Hepatic stellate cell (primary cell): Measurements from ENCODE around the gene RNF149.
"Not testable (repeated sequence)": the region's sequence is repeated elsewhere in the genome, so short reads cannot be mapped to it uniquely, and the experiment has no call there.

ENCODE experiments used
- DNase-seq: peaks from one replicate; pipeline ENCODE4 v3.0.0; 2011; ENCODE audit warnings: low spot score

The RNF149 gene

DNA sequence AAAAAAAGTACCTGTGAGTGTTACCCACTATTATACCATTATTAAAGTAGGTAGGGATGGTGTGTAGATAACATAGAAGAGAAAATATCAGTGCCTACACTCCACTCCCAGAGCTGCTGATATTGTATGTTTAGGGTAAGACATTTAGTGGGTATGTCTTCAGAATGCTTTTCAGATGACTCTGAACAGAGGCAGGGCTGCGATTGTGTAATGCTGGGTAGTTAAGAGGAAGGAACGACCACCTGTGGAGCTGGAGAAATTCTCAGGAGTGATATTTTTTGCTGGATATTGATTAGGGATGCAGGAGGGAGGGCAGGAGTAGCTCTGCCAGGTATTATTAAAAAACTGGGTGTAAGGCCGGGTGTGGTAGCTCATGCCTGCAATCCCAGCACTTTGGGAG lies 53.0 kb downstream of the RNF149 start:
- DNase-seq = no peak

DNA sequence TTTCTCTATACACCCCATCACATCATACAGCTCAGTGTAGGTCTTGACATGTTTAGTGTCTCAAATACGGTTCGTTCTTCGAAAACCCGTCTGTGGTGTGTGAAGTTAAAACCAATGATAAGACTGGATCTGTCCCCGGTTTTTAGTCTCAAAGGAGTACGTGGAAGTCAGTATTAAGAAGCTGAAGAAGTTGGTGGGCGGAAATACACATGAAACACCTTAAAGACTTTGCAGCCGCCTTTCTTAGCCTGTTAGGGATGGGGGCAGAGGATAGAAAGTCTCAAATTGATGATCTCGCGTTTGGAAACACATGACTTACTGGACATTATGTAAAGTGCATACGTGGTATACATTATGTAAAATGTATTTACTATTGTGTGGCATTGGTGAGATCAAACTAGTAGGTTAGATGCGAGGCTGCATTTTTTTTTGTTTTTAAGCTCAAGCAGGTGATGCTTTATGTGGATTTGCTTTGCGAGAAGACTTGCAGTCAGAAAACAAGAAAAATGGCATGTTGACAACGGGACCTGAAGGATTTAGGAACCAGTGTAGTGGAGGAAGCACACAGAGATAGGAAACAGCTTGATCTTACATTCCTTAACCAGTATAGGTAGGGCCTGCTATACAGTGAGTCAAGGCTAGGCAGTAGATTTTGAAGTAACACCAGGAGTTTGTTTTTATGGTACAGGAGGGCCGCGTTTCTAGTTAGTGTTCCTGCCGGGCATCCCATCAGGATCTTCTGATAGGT lies 54.6 kb downstream of the RNF149 start:
- DNase-seq = no peak

DNA sequence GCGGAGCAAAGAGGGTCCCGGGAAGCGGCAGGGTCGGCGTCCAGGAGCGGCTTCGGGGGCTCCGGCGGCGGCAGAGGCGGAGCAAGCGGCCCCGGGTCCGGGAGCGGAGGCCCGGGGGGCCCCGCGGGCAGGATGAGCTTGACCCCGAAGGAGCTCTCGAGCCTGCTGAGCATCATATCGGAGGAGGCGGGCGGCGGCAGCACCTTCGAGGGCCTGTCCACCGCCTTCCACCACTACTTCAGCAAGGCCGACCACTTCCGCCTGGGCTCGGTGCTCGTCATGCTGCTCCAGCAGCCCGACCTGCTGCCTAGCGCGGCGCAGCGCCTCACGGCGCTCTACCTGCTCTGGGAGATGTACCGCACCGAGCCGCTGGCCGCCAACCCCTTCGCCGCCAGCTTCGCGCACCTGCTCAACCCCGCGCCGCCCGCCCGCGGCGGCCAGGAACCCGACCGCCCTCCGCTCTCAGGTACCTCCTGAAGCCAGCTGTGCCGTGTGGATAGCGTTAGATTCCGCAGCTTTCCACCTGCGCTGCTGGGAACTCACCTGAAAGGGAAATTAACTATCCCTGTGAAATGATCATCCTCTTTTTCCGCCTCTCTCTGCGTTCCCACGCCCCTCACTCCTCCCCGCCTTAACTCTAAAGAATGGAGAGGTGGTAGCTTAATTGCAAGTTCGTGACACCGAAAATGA lies 55.3 kb downstream of the RNF149 start:
- peak; percentile 41 for DNase-seq

DNA sequence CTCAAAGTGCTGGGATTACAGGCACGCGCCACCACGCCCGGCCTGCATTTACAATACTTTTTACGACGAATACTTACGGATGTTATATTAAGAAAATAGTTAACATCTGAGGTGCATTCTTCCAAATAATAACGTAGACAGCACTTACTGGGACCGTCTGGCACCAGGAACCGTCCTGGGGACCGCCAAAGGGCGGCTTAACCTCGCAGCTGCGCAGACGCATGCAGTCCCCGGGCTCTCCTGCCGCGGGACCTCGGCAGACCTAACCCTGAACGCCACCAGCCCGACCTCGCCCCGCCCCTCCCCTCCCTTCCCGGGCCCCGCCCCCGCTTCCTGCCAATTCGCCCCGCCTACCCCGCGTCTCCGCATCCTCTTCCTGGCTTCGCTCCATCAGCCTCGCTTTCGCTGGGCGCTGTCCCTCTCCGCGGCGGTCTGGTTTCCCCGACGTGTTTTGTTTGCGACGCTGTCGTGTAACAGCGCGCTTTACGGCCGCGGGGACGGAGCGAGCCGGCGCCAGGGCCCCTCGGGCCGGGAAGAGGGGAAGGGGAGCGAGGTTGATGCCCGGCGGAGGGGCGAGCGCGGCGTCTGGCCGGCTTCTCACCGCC lies 56.0 kb downstream of the RNF149 start, which contains the start of gene CNOT11:
TSS of gene CNOT11 (plus strand) at position 479 of the 605 bp plus-strand sequence. CDS start at position 558, 79 bp downstream.
- peak; percentile 92 for DNase-seq

DNA sequence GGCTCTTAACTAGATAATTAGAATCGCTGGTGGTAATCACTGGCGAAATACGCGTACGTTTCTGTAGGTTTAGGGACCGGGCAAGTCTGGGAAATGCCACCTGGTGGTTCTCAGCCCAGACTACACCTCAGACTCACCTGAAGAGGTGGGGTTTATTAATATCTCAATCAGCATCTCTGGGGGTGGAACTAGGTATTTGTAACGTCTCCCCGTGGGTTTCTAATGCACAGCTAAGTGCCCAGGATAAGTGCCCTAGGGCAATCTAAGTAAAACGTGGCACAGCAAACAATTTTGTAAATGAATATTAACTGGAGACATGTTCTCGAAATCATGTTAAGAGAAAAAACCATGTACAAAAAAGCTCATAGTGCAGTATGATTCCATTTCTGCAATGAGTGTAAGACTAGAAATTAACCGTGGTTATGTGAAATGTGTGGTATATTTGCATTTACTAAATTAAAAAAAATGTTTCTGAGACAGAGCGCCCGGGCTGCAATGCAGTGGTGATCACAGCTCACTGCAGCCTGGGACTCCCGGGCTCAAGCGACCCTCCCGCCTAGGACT lies 56.6 kb downstream of the RNF149 start:
- DNase-seq = no peak

DNA sequence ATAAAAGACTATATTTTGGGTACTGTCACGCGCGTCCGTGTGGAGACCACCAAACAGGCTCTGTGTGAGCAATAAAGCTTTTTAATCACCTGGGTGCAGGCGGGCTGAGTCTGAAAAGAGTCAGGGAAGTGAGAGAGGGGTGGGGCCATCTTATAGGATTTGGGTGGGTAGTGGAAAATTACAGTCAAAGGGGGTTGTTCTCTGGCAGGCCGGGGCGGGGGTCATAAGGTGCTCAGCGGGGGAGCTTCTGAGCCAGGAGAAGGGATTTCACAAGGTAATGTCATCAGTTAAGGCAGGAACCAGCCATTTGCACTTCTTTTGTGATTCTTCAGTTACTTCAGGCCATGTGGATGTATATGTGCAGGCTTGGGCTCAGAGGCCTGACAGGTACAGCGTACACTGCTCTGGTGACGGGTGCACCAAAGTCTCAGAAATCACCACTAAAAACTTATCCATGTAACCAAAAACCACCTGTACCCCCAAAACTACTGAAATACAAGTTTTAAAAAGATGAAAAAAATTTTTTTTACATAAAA lies 57.2 kb downstream of the RNF149 start:
- not testable (repeated sequence) for DNase-seq

DNA sequence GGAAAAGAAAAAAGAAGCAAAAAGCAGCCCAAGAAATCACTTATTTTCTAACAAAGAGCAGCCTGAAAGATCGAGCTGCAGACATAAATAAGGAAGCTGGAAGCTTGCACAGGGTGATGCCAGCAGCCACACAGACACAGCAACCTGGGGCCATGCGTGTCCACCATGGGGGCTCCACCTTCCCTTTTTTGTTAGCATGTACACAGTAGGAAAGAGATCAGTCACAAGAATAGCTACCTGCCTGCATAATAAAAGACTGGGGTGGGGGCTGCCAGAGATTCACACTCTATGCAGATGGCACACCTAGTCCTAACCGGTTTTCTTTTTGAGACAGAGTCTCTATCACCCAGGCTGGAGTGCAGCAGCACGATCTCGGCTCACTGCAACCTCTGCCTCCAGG lies 58.7 kb downstream of the RNF149 start:
- no peak for DNase-seq

DNA sequence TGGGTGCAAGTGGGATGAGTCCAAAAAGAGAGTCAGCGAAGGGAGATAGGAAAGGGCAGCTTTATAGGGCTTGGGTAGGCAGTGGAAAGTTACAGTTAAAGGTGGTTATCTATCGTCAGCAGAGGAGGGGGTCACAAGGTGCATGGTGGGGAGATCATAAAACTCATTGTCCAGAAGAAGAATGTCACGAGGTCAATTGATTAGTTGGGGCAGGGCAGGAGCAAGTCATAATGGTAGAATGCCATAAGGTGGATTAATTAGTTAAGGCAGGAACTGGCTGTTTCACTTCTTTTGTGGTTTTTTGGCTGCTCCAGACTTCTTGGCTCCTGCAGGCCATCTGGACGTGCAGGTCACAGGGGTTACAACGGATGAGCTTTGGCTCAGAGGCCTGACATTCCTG lies 59.7 kb downstream of the RNF149 start:
- DNase-seq = not testable (repeated sequence)

DNA sequence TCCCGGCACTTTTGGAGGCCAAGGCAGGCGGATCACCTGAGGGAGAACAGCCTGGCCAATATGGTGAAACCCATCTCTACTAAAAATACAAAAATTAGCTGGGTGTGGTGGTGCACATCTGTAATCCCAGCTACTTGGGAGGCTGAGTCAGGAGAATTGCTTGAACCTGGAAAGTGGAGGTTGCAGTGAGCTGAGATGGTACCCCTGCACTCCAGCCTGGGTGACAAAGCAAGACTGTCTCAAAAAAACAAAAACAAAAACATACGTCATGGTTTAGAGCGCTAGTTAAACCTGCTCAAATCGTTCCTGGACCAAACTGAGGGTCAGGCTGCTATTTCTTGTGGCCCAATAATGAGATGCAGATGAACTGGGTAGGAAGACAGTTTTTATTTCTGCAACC lies 63.0 kb downstream of the RNF149 start:
- DNase-seq = not testable (repeated sequence)

DNA sequence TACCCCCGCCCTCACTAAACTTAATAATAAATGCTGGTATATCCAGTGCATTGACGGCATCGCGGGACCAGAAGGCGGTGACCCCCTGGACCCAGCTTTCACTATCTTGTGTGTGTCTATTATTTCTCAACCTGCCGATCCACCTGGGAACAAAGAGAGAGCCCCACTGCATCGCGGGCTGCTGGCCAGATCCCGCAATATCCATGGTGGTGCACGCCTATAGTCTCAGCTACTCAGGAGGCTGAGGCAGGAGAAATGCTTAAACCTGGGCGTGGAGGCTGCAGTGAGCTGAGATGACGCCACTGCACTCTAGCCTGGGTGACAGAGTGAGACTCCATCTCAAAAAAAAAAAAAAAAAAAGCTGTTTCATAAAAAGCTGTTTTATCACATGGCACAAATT lies 63.6 kb downstream of the RNF149 start:
- not testable (repeated sequence) for DNase-seq

DNA sequence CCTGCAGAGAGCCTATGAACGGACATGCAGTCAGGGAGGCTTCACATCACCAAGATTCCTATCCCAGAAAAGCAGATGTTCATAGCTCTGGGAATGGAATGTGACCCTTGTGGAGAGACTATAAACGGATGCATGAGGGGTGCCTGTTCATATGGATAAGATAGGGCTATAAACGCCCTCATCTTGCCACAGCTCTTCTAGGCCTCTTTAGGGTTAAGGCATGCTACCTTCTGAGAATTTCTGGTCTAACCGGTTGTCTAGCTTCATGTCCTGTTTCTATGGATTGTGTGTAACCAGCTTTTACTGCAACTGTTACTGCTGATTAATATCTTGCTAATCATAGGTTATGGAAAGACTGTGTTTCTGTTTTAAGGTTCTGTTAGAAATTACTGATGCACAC lies 64.1 kb downstream of the RNF149 start:
- not testable (repeated sequence) for DNase-seq

DNA sequence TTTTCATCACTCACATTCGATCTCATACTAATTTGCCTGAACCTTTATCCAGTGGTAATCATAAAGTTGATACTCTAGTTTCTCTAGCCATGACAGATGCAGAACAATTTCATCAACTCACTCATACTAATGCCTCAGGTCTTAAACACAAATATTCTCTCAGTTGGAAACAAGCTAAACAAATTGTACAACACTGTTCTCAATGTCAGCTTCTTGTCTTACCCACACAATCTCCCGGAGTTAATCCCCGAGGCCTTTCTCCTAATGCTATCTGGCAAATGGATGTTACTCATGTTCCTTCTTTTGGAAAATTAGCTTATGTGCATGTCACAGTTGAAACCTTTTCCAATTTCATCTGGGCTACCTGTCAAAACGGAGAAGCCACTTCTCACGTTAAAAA lies 67.3 kb downstream of the RNF149 start:
- DNase-seq = no peak

DNA sequence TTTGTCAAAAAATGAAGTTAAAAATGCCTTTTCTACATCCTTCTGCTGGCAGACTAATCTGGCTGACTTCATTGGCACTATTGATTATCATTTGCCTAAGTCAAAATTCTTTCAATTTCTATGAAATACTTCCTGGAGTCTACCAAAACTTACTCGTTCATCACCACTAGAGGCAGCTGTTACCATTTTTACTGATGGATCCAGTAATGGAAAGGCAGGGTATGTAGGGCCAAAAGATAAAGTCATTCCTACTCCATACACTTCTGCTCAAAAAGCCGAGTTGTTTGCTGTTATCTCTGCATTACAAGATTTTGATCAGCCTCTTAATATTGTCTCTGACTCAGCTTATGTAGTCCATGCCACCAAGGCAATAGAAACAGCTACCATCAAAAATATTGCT lies 67.8 kb downstream of the RNF149 start:
- DNase-seq = not testable (repeated sequence)

DNA sequence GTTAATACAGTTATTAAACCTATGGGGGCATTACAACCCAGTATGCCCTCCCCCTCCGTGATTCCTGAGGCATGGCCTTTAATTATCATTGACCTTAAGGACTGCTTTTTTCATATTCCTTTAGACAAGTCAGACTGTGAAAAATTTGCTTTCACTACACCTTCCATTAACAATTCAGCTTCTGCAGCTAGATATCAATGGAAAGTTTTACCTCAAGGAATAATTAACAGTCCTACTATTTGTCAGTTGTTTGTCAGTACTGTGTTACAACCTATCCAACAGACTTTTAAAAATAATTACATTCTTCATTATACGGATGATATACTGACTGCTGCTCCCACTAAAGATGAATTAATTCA lies 68.8 kb downstream of the RNF149 start:
- not testable (repeated sequence) for DNase-seq

DNA sequence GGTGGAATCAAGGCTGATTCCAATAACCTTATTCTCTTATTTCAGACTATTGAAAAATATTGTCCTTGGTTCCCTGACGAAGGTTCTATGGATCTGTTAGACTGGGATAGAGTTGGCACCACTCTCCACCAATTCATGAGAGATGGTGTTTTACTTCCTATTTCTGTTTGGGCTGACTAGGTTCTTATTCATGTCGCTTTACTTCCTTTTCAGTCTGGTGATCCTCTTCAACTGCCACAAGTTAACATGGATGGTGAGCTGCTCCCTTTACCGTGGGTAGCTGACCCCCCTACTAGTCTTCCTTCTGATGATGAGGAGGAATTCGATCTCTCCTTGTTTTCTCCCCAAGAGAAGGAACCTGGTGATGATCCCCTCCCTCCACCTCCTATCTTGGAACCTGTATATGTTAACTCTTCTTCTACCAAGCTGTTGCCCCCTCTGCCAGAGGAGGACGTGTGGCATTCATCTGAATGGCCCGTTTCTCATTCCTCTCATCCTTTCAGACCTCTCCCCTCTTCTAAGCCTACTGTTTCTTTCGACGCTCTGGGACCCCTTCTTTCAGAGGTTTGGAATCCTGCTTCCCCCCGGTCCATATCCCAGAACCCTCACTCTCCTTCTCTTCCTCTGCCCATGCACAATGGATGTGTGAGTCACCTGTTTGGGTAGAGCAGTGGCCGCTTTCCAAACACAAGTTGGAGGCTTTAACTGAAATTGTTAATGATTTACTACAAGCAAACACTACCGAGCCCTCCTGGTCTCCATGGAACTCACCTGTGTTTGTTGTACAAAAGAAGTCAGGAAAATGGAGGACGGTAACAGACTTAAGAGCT lies 69.4 kb downstream of the RNF149 start:
- no peak for DNase-seq

DNA sequence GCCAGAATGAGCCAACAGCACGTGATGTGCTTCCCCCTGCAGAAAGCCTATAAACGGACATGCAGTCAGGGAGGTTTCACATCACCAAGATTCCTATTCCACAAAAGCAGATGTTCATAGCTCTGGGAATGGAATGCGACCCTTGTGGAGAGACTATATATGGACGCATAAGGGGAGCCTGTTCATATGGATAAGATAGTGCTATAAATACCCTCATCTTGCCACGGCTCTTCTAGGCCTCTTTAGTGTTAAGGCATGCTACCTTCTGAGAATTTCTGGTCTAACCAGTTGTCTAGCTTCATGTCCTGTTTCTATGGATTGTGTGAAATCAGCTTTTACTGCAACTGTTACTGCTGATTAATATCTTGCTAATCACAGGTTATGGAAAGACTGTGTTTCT lies 70.6 kb downstream of the RNF149 start:
- DNase-seq = not testable (repeated sequence)

DNA sequence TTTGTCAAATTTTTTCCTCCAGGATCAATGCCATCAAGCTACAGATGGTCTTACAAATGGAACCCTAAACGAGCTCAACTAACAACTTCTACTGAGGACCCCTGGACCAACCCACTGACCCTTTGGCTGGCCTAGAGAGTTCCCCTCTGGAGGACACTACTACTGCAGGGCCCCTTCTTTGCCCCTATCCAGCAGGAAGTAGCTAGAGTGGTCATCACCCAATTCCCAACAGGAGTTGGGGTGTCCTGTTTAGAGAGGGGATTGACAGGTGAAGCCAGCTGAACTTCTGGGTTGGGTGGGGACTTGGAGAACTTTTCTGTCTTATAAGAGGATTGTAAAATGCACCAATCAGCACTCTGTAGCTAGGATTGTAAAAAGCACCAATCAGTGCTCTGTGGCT lies 72.5 kb downstream of the RNF149 start:
- DNase-seq = not testable (repeated sequence)

DNA sequence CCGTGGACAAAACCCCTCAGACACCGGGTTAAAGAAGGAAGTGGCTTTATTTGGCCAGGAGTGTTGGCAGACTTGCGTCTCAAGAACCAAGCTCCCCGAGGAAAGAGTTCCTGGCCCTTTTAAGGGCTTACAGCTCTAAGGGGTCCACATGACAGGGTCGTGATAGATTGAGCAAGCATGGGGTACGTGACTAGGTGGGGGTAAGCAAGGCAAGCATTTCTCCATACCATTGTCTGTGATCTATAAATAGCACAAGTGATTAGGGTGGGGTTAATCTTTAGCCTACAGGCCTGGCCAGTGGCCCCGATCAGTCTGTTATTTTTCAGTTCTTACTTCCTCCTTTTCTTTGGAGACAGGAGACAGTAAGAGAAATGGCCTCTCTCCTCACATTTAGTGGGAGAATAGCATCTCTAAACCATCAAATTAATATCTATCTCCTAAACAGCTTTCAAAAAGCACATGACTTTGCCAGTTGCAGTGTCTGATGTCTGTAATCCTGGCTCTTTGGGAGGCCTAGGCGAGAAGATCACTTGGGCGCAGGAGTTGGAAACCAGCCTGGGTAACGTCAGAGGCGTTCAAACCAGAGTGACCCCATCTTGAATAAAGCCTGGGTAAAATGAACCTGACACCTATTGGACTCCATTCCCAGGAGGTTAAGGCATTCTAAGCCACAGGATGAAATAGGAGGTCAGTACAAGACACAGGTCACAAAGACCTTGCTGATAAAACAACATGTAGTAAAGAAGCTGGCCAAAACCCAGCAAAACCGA lies 74.1 kb downstream of the RNF149 start:
- DNase-seq = no peak

DNA sequence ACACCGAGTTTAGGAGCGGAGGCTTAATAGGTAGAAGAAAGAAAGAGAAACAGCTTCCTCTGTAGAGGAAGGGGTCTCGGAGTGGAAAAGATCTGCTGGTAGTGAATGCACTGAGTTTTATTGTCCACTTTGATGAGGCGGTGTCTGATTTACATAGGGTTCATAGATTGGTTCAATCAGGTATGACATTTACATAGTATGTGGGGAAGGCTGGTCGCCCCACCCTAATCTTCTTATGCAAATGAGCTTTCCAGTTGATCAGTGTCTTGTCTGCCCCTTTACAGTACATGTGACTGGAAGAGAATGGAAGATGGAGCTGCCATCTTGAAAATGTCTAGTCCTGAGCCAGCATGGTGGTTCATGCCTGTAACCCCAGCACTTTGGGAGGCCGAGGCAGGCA lies 75.7 kb downstream of the RNF149 start:
- no peak for DNase-seq

DNA sequence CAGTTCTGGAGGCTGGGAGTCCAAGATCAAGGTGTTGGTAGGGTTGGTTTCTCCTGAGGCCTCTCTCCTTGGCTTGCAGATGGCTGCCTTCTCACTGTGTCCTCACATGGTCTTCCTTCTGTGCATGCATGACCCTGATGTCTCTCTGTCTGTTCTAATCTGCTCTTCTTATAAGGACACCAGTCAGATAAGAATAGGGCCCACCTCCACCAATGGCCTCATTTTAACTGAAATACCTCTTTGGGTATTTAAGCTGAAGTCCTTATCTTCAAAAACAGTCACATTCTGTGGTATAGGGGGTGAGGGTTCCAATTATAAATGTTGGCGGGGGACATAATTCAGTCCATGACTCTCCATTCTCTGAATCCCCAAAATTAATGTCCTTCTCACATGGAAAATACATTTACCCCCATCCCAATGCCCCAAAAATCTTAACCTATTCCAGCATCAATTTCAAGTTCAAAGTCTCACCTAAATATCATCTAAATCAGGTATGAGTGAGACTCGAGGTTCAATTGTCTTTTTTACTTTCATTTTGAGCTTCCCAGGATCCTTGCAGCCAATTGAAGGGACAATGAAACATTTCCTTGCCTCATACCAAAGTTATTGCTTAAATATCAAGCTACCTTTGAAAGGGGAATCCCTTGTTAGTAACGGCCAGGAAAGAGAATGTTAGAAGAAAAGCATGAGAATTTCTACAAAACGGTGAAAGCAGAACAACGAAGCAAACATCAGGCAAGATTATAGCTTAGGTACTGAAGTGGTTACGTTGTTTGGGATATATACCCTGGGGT lies 76.4 kb downstream of the RNF149 start:
- no peak for DNase-seq
